Inferior parietal cortex (tissue), 1 donor: ENCODE results near the gene CACNA2D3.
"Not testable (repeated sequence)": the region's sequence is repeated elsewhere in the genome, so short reads cannot be mapped to it uniquely, and the experiment has no call there.

Experiments
- DNase-seq: peaks from one replicate; pipeline ENCODE4 v3.0.0-alpha.2; 2016; ENCODE audit errors: extremely low spot score

The CACNA2D3 gene

GRCh38 chr3:55085231-55085630, 962.9 kb downstream of the CACNA2D3 start:
- no peak for DNase-seq

GRCh38 chr3:55089211-55089610, 966.9 kb downstream of the CACNA2D3 start:
- DNase-seq, result no peak

GRCh38 chr3:55090291-55090690, 967.9 kb downstream of the CACNA2D3 start:
- no peak for DNase-seq

GRCh38 chr3:55090746-55091145, 968.4 kb downstream of the CACNA2D3 start:
- no peak for DNase-seq

- no peak for DNase-seq
These were observed 969.3 kb downstream of the CACNA2D3 start for GRCh38 chr3:55091381-55092225.

GRCh38 chr3:55094676-55095075, 972.3 kb downstream of the CACNA2D3 start:
- DNase-seq, result no peak

- DNase-seq, result no peak
These were observed 975.1 kb downstream of the CACNA2D3 start for GRCh38 chr3:55097441-55097840.

- no peak for DNase-seq
These were observed 983.3 kb downstream of the CACNA2D3 start for GRCh38 chr3:55105647-55106046.

GRCh38 chr3:55107187-55107586, 984.8 kb downstream of the CACNA2D3 start:
- DNase-seq, result no peak

GRCh38 chr3:55111906-55112305, 989.6 kb downstream of the CACNA2D3 start:
- not testable (repeated sequence) for DNase-seq

- DNase-seq, result no peak
These were observed 996.1 kb downstream of the CACNA2D3 start for GRCh38 chr3:55118451-55118850.

- DNase-seq, result no peak
These were observed 996.9 kb downstream of the CACNA2D3 start for GRCh38 chr3:55119268-55119667.

GRCh38 chr3:55122312-55122711, 1000.0 kb downstream of the CACNA2D3 start:
- no peak for DNase-seq
